HepG2 (cell line): ENCODE results near the gene VAPB. TPM values are rescaled to one million over a fixed set of nuclear protein-coding genes. Genes with fewer than 3 reads are reported as not detected.

Experiments used
- GPN1 ChIP-seq: sonication (generic); formaldehyde crosslinking; IDR thresholded peaks from 2 replicates; pipeline ENCODE4 v1.5.1; 2020; ENCODE audit warnings: missing genetic modification reagents, borderline replicate concordance
- HES4 ChIP-seq: sonication (generic); formaldehyde crosslinking; IDR thresholded peaks from 2 replicates; pipeline ENCODE4 v1.9.0; 2021; ENCODE audit warnings: mild to moderate bottlenecking, missing genetic modification reagents, borderline replicate concordance
- KLF16 ChIP-seq, 2 experiments: sonication (generic) in 1 of 2; formaldehyde crosslinking in 1 of 2; IDR thresholded peaks; 2 replicates each; pipeline versions ENCODE4 v1.6.1 to v1.8.0; 2016 to 2023; ENCODE audit warnings: missing genetic modification reagents in 2 of 2, missing compliant biosample characterization in 1 of 2
- SMARCE1 ChIP-seq: fragments of 450-650 bp; IDR thresholded peaks from 2 replicates; pipeline ENCODE4 v1.6.1; 2017; ENCODE audit warnings: borderline replicate concordance
- THYN1 ChIP-seq: sonication (generic); formaldehyde crosslinking; IDR thresholded peaks from 2 replicates; pipeline ENCODE4 v1.8.1; 2023; ENCODE audit warnings: low read depth, mild to moderate bottlenecking, moderate library complexity, missing genetic modification reagents, borderline replicate concordance
- ZBTB8A ChIP-seq: sonication (generic); formaldehyde crosslinking; IDR thresholded peaks from 2 replicates; pipeline ENCODE4 v1.4.0; 2020; ENCODE audit warnings: mild to moderate bottlenecking, low read depth, missing genetic modification reagents, borderline replicate concordance
- ZNF570 ChIP-seq: sonication (generic); formaldehyde crosslinking; IDR thresholded peaks from 2 replicates; pipeline ENCODE4 v1.4.0; 2020; ENCODE audit warnings: mild to moderate bottlenecking, missing genetic modification reagents, borderline replicate concordance
- ZNF589 ChIP-seq: sonication (generic); formaldehyde crosslinking; conservative IDR thresholded peaks from 2 replicates; pipeline ENCODE4 v1.8.0; 2022; ENCODE audit warnings: mild to moderate bottlenecking, moderate library complexity, missing genetic modification reagents
- ZNF678 ChIP-seq: sonication (generic); formaldehyde crosslinking; IDR thresholded peaks from 2 replicates; pipeline ENCODE4 v1.4.0; 2020; ENCODE audit warnings: mild to moderate bottlenecking, missing genetic modification reagents
- polyA plus RNA-seq, 8 experiments: library from polyadenylated mRNA; depleted of rRNA in 3 of 8; stranded (reverse) in 7 of 8; unstranded in 1 of 8; fragments of >200 nt; fragmentation: Illumina TruSeq in 4 of 8; extraction: Trizol in 4 of 8; gene quantifications; 2 replicates each; pipeline versions ENCODE4 v1.2.1 to v1.2.3, GENCODE V29; 2011 to 2016; ENCODE audit warnings: low read depth in 4 of 8, missing spikeins in 1 of 8, mixed read lengths in 1 of 8; ENCODE audit not compliant: insufficient read depth in 1 of 8
- total RNA-seq, 5 experiments: library from RNA; depleted of rRNA; stranded (reverse); fragments of >200 nt; fragmentation: Illumina TruSeq; extraction: Trizol; gene quantifications; 2 replicates each; pipeline ENCODE4 v1.2.3, GENCODE V29; 2016; ENCODE audit warnings: low read depth in 1 of 5
- TF ChIP-seq, protein P1 (sequence below): sonication (generic); formaldehyde crosslinking; IDR thresholded peaks from 2 replicates; pipeline ENCODE4 v1.4.0; 2020; ENCODE audit warnings: missing genetic modification reagents
- TF ChIP-seq, protein P2 (sequence below): sonication (generic); formaldehyde crosslinking; IDR thresholded peaks from 2 replicates; pipeline ENCODE4 v1.5.1; 2020; ENCODE audit warnings: mild to moderate bottlenecking, missing genetic modification reagents
- TF ChIP-seq, protein P3 (sequence below): sonication (generic); formaldehyde crosslinking; IDR thresholded peaks from 2 replicates; pipeline ENCODE4 v1.4.0; 2020; ENCODE audit warnings: missing genetic modification reagents
- TF ChIP-seq, protein P4 (sequence below): sonication (generic); formaldehyde crosslinking; IDR thresholded peaks from 2 replicates; pipeline ENCODE4 v1.5.0; 2020; ENCODE audit warnings: missing genetic modification reagents
- TF ChIP-seq, protein P5 (sequence below): sonication (generic); formaldehyde crosslinking; conservative IDR thresholded peaks from 2 replicates; pipeline ENCODE4 v1.8.0; 2022; ENCODE audit warnings: missing genetic modification reagents
- TF ChIP-seq, protein P6 (sequence below): sonication (generic); formaldehyde crosslinking; IDR thresholded peaks from 2 replicates; pipeline ENCODE4 v1.5.0; 2020; ENCODE audit warnings: mild to moderate bottlenecking, missing genetic modification reagents, borderline replicate concordance

The VAPB gene
- total and polyA plus RNA-seq, 2 of the 13 experiments (the other 11 are each of a cell fraction or from before 2014, with no cell fraction given) = 18.6 to 48.5 TPM

DNA sequence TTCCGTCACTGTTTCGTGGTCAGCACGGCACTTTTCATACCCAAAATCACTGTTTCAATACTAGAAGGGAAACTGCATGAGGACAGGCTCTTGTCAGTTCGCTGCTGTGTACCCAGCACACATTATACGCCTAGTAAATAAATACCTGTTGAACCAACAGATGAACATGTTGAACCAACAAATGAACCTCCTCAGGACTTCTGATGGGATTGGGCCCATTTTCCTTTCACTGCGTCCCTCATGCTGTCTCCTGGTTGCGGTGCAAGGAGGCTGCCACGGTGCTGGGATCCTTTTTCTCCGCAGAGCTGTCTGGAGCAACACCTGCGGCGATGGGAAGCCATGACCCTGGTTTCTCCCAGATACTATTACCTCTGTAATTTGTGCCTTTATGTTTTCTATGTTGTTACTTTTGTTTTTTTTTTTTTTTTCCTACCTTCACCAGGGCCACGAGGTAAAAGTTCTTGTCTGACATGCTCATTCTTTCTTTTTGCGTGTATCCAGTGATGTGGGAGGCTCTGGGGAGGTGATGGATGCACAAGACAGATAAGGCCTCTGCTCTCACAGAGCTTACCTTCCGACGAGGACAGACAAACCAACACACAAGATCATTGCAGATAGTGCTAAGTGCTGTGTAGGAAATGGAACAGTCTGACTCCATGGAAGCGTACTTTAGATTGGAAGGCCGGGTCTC, 1.1 kb downstream of the VAPB start (continued):
- TF ChIP-seq, protein P1, sequence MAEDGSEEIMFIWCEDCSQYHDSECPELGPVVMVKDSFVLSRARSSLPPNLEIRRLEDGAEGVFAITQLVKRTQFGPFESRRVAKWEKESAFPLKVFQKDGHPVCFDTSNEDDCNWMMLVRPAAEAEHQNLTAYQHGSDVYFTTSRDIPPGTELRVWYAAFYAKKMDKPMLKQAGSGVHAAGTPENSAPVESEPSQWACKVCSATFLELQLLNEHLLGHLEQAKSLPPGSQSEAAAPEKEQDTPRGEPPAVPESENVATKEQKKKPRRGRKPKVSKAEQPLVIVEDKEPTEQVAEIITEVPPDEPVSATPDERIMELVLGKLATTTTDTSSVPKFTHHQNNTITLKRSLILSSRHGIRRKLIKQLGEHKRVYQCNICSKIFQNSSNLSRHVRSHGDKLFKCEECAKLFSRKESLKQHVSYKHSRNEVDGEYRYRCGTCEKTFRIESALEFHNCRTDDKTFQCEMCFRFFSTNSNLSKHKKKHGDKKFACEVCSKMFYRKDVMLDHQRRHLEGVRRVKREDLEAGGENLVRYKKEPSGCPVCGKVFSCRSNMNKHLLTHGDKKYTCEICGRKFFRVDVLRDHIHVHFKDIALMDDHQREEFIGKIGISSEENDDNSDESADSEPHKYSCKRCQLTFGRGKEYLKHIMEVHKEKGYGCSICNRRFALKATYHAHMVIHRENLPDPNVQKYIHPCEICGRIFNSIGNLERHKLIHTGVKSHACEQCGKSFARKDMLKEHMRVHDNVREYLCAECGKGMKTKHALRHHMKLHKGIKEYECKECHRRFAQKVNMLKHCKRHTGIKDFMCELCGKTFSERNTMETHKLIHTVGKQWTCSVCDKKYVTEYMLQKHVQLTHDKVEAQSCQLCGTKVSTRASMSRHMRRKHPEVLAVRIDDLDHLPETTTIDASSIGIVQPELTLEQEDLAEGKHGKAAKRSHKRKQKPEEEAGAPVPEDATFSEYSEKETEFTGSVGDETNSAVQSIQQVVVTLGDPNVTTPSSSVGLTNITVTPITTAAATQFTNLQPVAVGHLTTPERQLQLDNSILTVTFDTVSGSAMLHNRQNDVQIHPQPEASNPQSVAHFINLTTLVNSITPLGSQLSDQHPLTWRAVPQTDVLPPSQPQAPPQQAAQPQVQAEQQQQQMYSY (CRISPR knock-in tag) = no peak
- no peak for TF ChIP-seq ZNF570 (CRISPR knock-in tag)
- TF ChIP-seq, protein P2, sequence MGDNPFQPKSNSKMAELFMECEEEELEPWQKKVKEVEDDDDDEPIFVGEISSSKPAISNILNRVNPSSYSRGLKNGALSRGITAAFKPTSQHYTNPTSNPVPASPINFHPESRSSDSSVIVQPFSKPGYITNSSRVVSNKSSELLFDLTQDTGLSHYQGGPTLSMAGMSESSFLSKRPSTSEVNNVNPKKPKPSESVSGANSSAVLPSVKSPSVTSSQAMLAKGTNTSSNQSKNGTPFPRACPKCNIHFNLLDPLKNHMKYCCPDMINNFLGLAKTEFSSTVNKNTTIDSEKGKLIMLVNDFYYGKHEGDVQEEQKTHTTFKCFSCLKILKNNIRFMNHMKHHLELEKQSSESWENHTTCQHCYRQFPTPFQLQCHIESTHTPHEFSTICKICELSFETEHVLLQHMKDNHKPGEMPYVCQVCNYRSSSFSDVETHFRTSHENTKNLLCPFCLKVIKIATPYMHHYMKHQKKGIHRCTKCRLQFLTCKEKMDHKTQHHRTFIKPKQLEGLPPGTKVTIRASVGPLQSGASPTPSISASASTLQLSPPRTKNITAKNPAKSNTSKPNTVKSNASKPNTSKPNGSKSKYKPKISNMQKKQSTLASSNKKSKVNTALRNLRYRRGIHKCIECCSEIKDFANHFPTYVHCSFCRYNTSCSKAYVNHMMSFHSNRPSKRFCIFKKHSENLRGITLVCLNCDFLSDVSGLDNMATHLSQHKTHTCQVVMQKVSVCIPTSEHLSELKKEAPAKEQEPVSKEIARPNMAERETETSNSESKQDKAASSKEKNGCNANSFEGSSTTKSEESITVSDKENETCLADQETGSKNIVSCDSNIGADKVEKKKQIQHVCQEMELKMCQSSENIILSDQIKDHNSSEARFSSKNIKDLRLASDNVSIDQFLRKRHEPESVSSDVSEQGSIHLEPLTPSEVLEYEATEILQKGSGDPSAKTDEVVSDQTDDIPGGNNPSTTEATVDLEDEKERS = peak; percentile 87; the same call in 1 of the 2 replicates
- TF ChIP-seq ZNF589 = peak; percentile 50; the same call in 1 of the 2 replicates
- no peak for TF ChIP-seq GPN1 (CRISPR knock-in tag)
- TF ChIP-seq THYN1 = no peak
- no peak for TF ChIP-seq SMARCE1
- TF ChIP-seq HES4 (CRISPR knock-in tag) = no peak
- TF ChIP-seq ZBTB8A (CRISPR knock-in tag) = no peak
- no peak for TF ChIP-seq ZNF678
- TF ChIP-seq, protein P3, sequence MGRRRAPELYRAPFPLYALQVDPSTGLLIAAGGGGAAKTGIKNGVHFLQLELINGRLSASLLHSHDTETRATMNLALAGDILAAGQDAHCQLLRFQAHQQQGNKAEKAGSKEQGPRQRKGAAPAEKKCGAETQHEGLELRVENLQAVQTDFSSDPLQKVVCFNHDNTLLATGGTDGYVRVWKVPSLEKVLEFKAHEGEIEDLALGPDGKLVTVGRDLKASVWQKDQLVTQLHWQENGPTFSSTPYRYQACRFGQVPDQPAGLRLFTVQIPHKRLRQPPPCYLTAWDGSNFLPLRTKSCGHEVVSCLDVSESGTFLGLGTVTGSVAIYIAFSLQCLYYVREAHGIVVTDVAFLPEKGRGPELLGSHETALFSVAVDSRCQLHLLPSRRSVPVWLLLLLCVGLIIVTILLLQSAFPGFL (CRISPR knock-in tag) = no peak
- TF ChIP-seq, protein P4, sequence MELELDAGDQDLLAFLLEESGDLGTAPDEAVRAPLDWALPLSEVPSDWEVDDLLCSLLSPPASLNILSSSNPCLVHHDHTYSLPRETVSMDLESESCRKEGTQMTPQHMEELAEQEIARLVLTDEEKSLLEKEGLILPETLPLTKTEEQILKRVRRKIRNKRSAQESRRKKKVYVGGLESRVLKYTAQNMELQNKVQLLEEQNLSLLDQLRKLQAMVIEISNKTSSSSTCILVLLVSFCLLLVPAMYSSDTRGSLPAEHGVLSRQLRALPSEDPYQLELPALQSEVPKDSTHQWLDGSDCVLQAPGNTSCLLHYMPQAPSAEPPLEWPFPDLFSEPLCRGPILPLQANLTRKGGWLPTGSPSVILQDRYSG (CRISPR knock-in tag) = no peak
- TF ChIP-seq, protein P5, sequence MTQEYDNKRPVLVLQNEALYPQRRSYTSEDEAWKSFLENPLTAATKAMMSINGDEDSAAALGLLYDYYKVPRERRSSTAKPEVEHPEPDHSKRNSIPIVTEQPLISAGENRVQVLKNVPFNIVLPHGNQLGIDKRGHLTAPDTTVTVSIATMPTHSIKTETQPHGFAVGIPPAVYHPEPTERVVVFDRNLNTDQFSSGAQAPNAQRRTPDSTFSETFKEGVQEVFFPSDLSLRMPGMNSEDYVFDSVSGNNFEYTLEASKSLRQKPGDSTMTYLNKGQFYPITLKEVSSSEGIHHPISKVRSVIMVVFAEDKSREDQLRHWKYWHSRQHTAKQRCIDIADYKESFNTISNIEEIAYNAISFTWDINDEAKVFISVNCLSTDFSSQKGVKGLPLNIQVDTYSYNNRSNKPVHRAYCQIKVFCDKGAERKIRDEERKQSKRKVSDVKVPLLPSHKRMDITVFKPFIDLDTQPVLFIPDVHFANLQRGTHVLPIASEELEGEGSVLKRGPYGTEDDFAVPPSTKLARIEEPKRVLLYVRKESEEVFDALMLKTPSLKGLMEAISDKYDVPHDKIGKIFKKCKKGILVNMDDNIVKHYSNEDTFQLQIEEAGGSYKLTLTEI (CRISPR knock-in tag) = peak; percentile 34; the same call in 1 of the 2 replicates
- TF ChIP-seq, protein P6, sequence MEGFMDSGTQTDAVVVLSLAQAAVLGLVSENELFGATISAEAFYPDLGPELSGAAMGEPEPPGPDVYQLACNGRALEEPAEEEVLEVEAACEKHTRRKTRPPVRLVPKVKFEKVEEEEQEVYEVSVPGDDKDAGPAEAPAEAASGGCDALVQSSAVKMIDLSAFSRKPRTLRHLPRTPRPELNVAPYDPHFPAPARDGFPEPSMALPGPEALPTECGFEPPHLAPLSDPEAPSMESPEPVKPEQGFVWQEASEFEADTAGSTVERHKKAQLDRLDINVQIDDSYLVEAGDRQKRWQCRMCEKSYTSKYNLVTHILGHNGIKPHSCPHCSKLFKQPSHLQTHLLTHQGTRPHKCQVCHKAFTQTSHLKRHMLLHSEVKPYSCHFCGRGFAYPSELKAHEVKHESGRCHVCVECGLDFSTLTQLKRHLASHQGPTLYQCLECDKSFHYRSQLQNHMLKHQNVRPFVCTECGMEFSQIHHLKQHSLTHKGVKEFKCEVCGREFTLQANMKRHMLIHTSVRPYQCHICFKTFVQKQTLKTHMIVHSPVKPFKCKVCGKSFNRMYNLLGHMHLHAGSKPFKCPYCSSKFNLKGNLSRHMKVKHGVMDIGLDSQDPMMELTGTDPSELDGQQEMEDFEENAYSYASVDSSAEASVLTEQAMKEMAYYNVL = no peak
- no peak for TF ChIP-seq KLF16 (CRISPR knock-in tag; IDR thresholded peaks at IDR 0.05)
